COLO668 (cell line): Measurements from ENCODE around the gene ADGRF4.
"Not testable (repeated sequence)": the region's sequence is repeated elsewhere in the genome, so short reads cannot be mapped to it uniquely, and the experiment has no call there.

Experiments
- DNase-seq: peaks from one replicate; lab custom pipeline; 2025; ENCODE audit not compliant: unreplicated experiment; lab: John Stamatoyannopoulos, UW

ADGRF4 gene

GRCh38 chr6:47734831-47735481 is 36.6 kb downstream of the ADGRF4 start:
- DNase-seq, result no peak

DNA sequence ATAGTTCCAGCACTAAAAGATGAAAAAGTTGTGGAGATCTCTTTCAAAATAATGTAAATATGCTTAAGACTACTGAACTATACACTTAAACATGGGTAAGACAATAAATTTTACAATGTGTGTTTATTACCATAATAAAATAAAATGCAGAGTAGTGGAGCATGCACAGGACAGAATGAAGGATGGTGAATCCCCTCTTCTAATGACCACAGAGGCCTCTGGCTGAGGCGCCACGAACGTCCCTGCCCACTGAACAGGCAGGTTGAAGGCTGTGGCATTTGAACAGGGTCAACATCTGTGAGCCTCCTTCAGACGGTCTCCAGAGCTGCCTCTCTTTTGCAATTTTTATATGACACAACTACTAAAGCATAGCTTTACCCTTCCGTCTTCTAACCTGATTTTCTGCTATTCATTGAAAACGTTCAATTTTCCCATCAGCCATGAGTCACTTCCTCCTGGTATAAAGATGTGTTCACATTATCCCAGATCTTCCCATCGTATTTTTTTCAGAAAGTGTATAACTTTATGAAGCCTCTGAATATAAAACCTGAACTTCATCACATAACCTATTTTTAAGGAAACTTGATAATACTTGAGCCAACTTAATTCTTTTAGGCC is 37.8 kb downstream of the ADGRF4 start:
- no peak for DNase-seq

DNA sequence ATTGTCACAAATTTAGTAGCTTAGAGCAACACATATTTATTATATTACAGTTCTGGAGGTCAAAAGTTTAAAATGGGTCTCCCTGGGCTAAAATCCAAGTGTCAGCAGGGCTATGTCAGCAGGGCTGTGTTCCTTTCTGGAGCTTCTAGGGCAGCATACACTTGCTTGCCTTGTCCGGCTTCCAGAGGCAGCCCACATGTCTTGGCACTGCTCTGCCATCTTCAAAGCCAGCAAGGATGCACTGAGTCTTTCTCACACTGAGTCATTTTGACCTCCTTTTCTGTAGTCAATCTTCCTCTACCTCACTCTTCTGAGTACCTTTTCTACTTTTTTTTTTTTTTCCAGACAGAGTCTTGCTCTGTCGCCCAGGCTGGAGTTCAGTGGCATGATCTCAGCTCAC is 39.0 kb downstream of the ADGRF4 start:
- DNase-seq, result no peak

DNA sequence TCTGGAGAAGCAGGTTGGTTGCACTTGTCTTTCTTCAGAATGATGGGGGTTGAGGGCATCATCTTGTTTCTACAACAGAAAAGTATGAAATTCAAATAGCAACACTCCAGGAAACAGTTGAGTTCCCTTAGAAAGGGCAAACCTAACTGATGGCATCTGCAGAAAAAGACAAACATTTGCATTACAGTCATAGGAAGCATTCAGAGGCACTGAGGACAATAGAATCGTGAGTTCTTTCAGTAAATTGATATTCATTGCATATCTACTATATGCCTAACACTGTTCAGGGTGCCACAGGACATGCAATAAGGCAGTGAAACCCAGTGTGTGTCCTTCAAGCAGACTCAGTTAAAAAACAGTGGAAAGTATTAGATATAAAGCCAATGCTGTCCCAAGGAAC is 42.3 kb downstream of the ADGRF4 start:
- no peak for DNase-seq

DNA sequence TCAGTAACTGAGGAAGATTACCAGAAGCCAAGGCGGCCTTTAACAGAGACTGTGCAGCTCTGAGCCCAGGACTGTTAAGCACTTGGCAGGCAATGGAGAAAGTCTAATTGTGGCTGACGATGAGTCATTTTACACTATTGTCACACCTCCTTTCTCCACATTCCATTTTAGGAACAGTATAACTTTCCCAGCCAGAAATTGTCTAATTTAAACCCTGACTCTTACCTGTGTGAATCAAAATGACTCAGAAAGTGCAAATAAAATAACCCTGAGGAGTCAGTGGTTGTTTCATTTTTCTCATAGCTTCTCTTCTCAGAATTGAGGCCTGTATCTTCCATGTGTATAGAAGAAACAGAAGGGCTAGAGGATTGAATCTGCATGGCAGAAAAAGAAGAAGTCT is 43.4 kb downstream of the ADGRF4 start:
- DNase-seq, result no peak

GRCh38 chr6:47743744-47744143 is 45.4 kb downstream of the ADGRF4 start:
- no peak for DNase-seq

- not testable (repeated sequence) for DNase-seq
Measured at GRCh38 chr6:47745269-47745668, 46.9 kb downstream of the ADGRF4 start.

DNA sequence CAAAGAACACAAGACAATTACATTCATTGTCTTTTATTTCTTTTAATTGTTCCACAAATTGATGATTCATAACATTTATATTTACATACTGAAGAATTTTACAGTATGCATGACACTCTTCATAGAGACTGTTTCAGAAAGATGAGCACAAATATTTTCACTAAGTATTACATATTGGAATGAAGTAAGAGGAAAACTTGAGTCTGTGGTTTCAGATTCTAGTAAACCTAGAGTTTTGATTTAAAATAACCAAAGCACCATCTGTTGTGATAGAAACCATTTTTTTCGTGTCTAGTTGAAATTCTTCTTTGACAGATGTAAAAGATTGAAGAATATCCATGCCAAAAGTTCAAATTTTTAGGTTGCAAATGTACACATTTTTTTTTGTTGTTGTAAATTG is 51.4 kb downstream of the ADGRF4 start:
- DNase-seq, result no peak

DNA sequence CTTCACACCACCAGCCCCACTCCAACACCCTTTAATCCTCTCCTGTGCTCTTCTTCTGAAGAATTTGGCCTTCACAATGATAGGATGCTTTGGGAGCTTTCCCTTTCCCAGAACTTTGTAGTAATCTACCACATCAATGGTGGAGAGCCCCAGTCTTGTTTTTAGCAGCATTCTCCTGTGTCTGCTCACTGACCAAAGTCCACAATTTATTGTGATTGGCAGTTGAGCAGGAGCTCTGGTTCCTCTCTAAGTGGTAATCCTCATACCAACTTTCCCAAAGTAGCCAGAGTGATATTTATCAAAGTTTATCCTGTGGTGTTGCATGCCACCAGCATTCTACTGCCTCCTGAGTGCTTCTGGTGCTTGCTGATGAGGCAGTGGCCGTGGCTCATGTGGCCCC is 54.4 kb downstream of the ADGRF4 start:
- DNase-seq, result no peak

GRCh38 chr6:47759364-47759763 is 61.0 kb downstream of the ADGRF4 start:
- DNase-seq, result no peak

GRCh38 chr6:47762502-47762901 is 64.1 kb downstream of the ADGRF4 start:
- DNase-seq, result no peak

DNA sequence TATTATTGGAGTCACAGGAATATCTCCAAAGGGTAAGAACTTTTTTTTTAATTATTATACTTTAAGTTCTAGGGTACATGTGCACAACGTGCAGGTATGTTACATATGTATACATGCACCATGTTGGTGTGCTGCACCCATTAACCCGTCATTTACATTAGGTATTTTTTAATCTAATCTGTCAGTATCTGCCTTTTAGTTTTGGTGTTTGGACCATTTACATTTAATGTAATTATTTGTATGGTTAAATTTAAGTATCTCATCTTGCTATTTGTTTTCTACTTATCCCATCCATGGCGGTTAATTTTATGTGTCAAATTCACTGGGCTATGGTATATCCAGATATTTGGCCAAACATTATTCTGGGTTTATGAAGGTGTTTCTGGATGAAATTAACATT is 68.1 kb downstream of the ADGRF4 start:
- no peak for DNase-seq

DNA sequence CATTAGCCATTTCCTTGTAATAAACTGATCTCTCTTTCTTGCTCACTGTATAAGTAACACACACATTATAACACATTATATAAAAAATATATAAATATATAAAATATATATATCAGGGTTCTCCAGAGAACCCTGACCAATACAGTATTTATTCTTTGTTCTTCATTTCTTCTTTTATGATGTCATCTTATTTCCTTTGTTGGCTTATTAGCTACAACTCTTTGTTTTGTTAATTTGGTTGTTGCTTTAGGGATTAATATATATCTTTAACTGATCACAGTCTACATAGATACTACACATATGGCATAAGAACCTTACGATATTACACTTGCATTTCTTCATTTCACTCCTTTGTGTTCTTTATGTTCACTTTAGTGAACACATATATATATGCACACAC is 68.7 kb downstream of the ADGRF4 start:
- no peak for DNase-seq

- DNase-seq, result no peak
Measured at GRCh38 chr6:47769982-47770381, 71.6 kb downstream of the ADGRF4 start.
